ENCODE measurements around the gene PPP1R10.

- TF ChIP-seq CTCF (IDR thresholded peaks at IDR 0.05 in 4 of 5, conservative IDR thresholded peaks at IDR 0.05 in 1 of 5) = no peak
- no peak for TF ChIP-seq POLR2A (IDR thresholded peaks at IDR 0.05)
Measured at GRCh38 chr6:30618270-30618797, 1.3 kb upstream of the PPP1R10 start.

Data from gastrocnemius medialis (tissue), 4 donors.